K562 (cell line): ENCODE results near the gene SPATS2. TPM values are rescaled to one million over a fixed set of nuclear protein-coding genes. Genes with fewer than 3 reads are reported as not detected.
A peak's percentile ranks its signal among the peaks of the same experiment; 100 is the strongest.

Experiments
- ATAC-seq: fragments of 200-7000 bp; cut with Tn5 transposase; 3 replicates; pipeline ENCODE4 v1.9.1; 2020; ENCODE audit warnings: moderate library complexity
- BruUV-seq: library from RNA; stranded (reverse); fragments of 400-500 nt; replicated peaks from 2 replicates; lab custom pipeline; 2021; lab: Mats Ljungman, UMichigan
- CTCF ChIA-PET: fragments of 300-600 bp; formaldehyde crosslinking; extraction: SDS; loops from one replicate; lab custom pipeline; 2021; ENCODE audit warnings: low intra/inter-chr PET ratio; lab: Yijun Ruan, JAX
- POLR2A ChIA-PET: fragments of 300-600, 350-650 bp; sonication (Branson Sonifier 250); formaldehyde crosslinking; extraction: SDS; loops from one replicate; lab custom pipeline; 2021; ENCODE audit warnings: antibody characterized with exemption, inconsistent platforms; lab: Yijun Ruan, JAX
- DNase-seq, 4 experiments: peaks; one replicate each; pipeline versions ENCODE4 v3.0.0 to v3.0.0-alpha.2; 2011 to 2018; ENCODE audit warnings: low spot score in 3 of 4, mixed read lengths in 3 of 4; ENCODE audit errors: extremely low read depth in 1 of 4
- FAIRE-seq: peaks from 2 replicates; lab custom pipeline; 2011; peaks lifted over from hg19 to GRCh38; lab: Jason Lieb, UNC
- H2AFZ ChIP-seq: 2 replicates; pipeline ENCODE4 v1.6.0; 2011; ENCODE audit warnings: low read depth, low read length, control low read depth, inconsistent platforms
- H3K27ac ChIP-seq: fragments of 200-600 bp; 3 replicates; pipeline ENCODE4 v1.8.0; 2011; ENCODE audit warnings: low read depth, mild to moderate bottlenecking, control low read depth, inconsistent platforms, low read length, moderate library complexity, mixed read lengths; ENCODE audit errors: extremely low read depth
- H3K27me3 ChIP-seq, 2 experiments: fragments of 300-600 bp in 1 of 2; 2 replicates in 1 of 2; 3 replicates in 1 of 2; pipeline versions ENCODE4 v1.6.0 to v1.8.0; 2011; ENCODE audit warnings: inconsistent platforms in 2 of 2, low read length in 2 of 2, mild to moderate bottlenecking in 1 of 2, mixed read lengths in 1 of 2, moderate library complexity in 1 of 2; ENCODE audit not compliant: control insufficient read depth in 2 of 2, insufficient read depth in 2 of 2
- H3K36me3 ChIP-seq: fragments of 300-600 bp; 3 replicates; pipeline ENCODE4 v1.8.0; 2011; ENCODE audit warnings: mild to moderate bottlenecking, low read length, inconsistent platforms; ENCODE audit not compliant: control insufficient read depth, insufficient read depth
- H3K4me1 ChIP-seq, 2 experiments: fragments of 200-600 bp in 1 of 2; replicated peaks in 1 of 2; 2 replicates in 1 of 2; 3 replicates in 1 of 2; pipeline versions ENCODE4 v1.5.1 to v1.8.0; 2011; ENCODE audit warnings: inconsistent platforms in 2 of 2, low read length in 2 of 2, mild to moderate bottlenecking in 1 of 2, mixed read lengths in 1 of 2, moderate library complexity in 1 of 2; ENCODE audit not compliant: control insufficient read depth in 2 of 2, insufficient read depth in 2 of 2
- H3K4me2 ChIP-seq: 2 replicates; pipeline ENCODE4 v1.6.1; 2011; ENCODE audit warnings: low read length, control low read depth, inconsistent platforms, mixed read lengths; ENCODE audit not compliant: insufficient read depth
- H3K4me3 ChIP-seq: fragments of 200-600 bp; sonication (generic), shearing (Covaris generic); 2 replicates; pipeline ENCODE4 v1.5.1; 2016; ENCODE audit warnings: control low read depth, inconsistent platforms
- H3K79me2 ChIP-seq: fragments of 200-600 bp; 3 replicates; pipeline ENCODE4 v1.8.0; 2011; ENCODE audit warnings: low read length, inconsistent platforms; ENCODE audit not compliant: control insufficient read depth, insufficient read depth
- H3K9ac ChIP-seq, 2 experiments: 2 replicates each; pipeline versions ENCODE4 v1.6.0 to v1.6.1; 2011; ENCODE audit warnings: low read depth in 2 of 2, low read length in 2 of 2, control low read depth in 1 of 2, inconsistent platforms in 1 of 2, mild to moderate bottlenecking in 1 of 2, mixed read lengths in 1 of 2; ENCODE audit not compliant: insufficient read depth in 1 of 2
- H3K9me1 ChIP-seq: one replicate; pipeline ENCODE4 v1.6.0; 2011; ENCODE audit warnings: inconsistent platforms, mild to moderate bottlenecking, low read length, moderate library complexity; ENCODE audit not compliant: control insufficient read depth, insufficient read depth
- H3K9me3 ChIP-seq: replicated peaks from 2 replicates; pipeline ENCODE4 v1.5.1; 2011; ENCODE audit warnings: low read depth, low read length, inconsistent platforms; ENCODE audit not compliant: control insufficient read depth, insufficient read depth
- H4K20me1 ChIP-seq: replicated peaks from 2 replicates; pipeline ENCODE4 v1.6.1; 2011; ENCODE audit warnings: low read length, inconsistent platforms, mixed read lengths; ENCODE audit not compliant: control insufficient read depth, insufficient read depth
- SRSF1 ChIP-seq: fragments of 200-400 bp; formaldehyde crosslinking; IDR thresholded peaks from 2 replicates; pipeline ENCODE4 v1.6.1; 2017; ENCODE audit warnings: mild to moderate bottlenecking, low read depth, low read length, moderate library complexity
- USF2 ChIP-seq: sonication (generic); formaldehyde crosslinking; IDR thresholded peaks from 2 replicates; pipeline ENCODE4 v1.5.0; 2020; ENCODE audit warnings: missing genetic modification reagents
- ZBTB33 ChIP-seq: sonication (generic); formaldehyde crosslinking; IDR thresholded peaks from 2 replicates; pipeline ENCODE4 v1.8.1; 2023; ENCODE audit warnings: mild to moderate bottlenecking, missing genetic modification reagents
- WGBS: fragments of 100-300 bp; shearing (Covaris generic); methylation state at CpG from one replicate; pipeline ENCODE4 v1.1.6; 2016; ENCODE audit warnings: low coverage, mixed read lengths; ENCODE audit not compliant: insufficient coverage; ENCODE audit errors: missing lambda C conversion rate; 5-methylcytosine and 5-hydroxymethylcytosine counted together
- in situ Hi-C: fragments of 300-500 bp; cut with MboI; formaldehyde crosslinking; loops from 4 replicates; pipeline ENCODE4 v1.15.0; 2018; ENCODE audit warnings: inconsistent platforms, mixed read lengths
- intact Hi-C: fragments of 100-400 bp; cut with micrococcal nuclease; formaldehyde crosslinking; loops from 2 replicates; pipeline ENCODE4 v1.14.2; 2022
- polyA plus RNA-seq, 8 experiments: library from polyadenylated mRNA; depleted of rRNA in 4 of 8; stranded (reverse) in 5 of 8; unstranded in 3 of 8; fragments of >200 nt; fragmentation: Nextera tagmentation in 2 of 8; fragmentation: Illumina TruSeq in 1 of 8; extraction: Ambion mirVana in 2 of 8; extraction: Trizol in 1 of 8; gene quantifications; 2 replicates each; pipeline versions ENCODE4 v1.2.1 to v1.2.3, GENCODE V29; 2011 to 2014; ENCODE audit warnings: inconsistent platforms in 1 of 8, missing spikeins in 1 of 8
- total RNA-seq, 7 experiments: library from RNA; depleted of rRNA in 6 of 7; stranded (reverse); fragments of >200 nt in 6 of 7; fragmentation: Illumina TruSeq in 2 of 7; extraction: Trizol in 2 of 7; gene quantifications; 2 replicates each; pipeline versions ENCODE4 v1.2.1 to v1.2.3, GENCODE V29; 2011 to 2021; ENCODE audit warnings: low replicate concordance in 1 of 7

SPATS2 gene
- total and polyA plus RNA-seq, 9 of the 15 experiments (the other 6 are each of a cell fraction or from before 2014, with no cell fraction given): 5.4 to 48.2 (median 17.5) TPM

GRCh38 chr12:49543914-49544815, 176.9 kb downstream of the SPATS2 start:
- in situ Hi-C loops: no loop called here
- no peaks in the 10 kb centered on the region for H3K79me2 ChIP-seq
- 0 out of 2 replicates have a peak, but pooled peaks cover 9% of the 10 kb centered on the region for H4K20me1 ChIP-seq
- 59% methylated on average over 30 of the region's 39 CpGs for WGBS
- FAIRE-seq (no peak), ATAC-seq (no peak), DNase-seq (no peak)
- H3K4me2 ChIP-seq: no peak overlapping the region
- no peak overlapping the region for H2AFZ ChIP-seq
- no TSS peak for BruUV-seq
- ChIA-PET POLR2A (interaction anchor here (0.7 to 1.8 kb wide), 5 partner anchors 8 to 212 kb away, joined by 3 to 5 read pairs (median 3); no protein-coding TSS in a partner anchor), CTCF (no interaction called here)
- intact Hi-C loops: no loop called here
- H3K36me3 ChIP-seq: no peaks in the 10 kb centered on the region
- H3K9me1 ChIP-seq: peaks cover 6% of the 10 kb centered on the region
- peaks cover 22 to 35% of the 10 kb centered on the region in 2 experiments for H3K27me3 ChIP-seq
- H3K4me3 ChIP-seq: no peak overlapping the region
- no peak overlapping the region for H3K27ac ChIP-seq
- H3K9ac ChIP-seq: no peak overlapping the region; a peak in 1 of 4 replicates
- no peaks in the 10 kb centered on the region for H3K9me3 ChIP-seq
- H3K4me1 ChIP-seq: peaks cover 0 to 34% of the 10 kb centered on the region in 2 experiments; a peak in 2 of 5 replicates
- no peak for TF ChIP-seq SRSF1
- TF ChIP-seq USF2 (CRISPR knock-in tag): peak; percentile 17; the same call in 1 of the 2 replicates
- TF ChIP-seq ZBTB33 (CRISPR knock-in tag): peak; percentile 76; the same call in 1 of the 2 replicates
